HEK293 (cell line): ENCODE data around the gene SLC4A11.

Experiments used
- CTCF ChIA-PET: fragments of 350-600 bp; formaldehyde crosslinking; extraction: SDS; loops from one replicate; lab custom pipeline; 2021; ENCODE audit warnings: antibody characterized with exemption; lab: Yijun Ruan, JAX
- POLR2A ChIA-PET: fragments of 300-600 bp; formaldehyde crosslinking; extraction: SDS; loops from one replicate; lab custom pipeline; 2020; ENCODE audit warnings: antibody characterized with exemption, inconsistent platforms; lab: Yijun Ruan, JAX
- H3K27ac ChIP-seq: fragments of 200-500 bp; sonication (Bioruptor generic); 2 replicates; pipeline ENCODE4 v1.5.1; 2014; ENCODE audit warnings: low read depth, low read length, control low read depth, inconsistent platforms; ENCODE audit errors: extremely low read depth
- H3K36me3 ChIP-seq, 2 experiments: fragments of 200-500 bp in 1 of 2; sonication (Bioruptor generic) in 1 of 2; 1 replicate in 1 of 2; 2 replicates in 1 of 2; pipeline ENCODE4 v1.5.1; 2014 to 2017; ENCODE audit warnings: inconsistent platforms in 2 of 2, low read length in 2 of 2; ENCODE audit not compliant: control insufficient read depth in 2 of 2, insufficient read depth in 1 of 2
- H3K4me1 ChIP-seq: fragments of 200-500 bp; sonication (Bioruptor generic); 2 replicates; pipeline ENCODE4 v1.5.1; 2014; ENCODE audit warnings: mild to moderate bottlenecking, low read length, inconsistent platforms; ENCODE audit not compliant: control insufficient read depth, insufficient read depth
- H3K4me3 ChIP-seq: 2 replicates; pipeline ENCODE4 v1.5.1; 2011; ENCODE audit warnings: low read depth, mild to moderate bottlenecking, control low read depth, low read length, moderate library complexity
- H3K9me3 ChIP-seq: fragments of 200-500 bp; sonication (Bioruptor generic); 2 replicates; pipeline ENCODE4 v1.5.1; 2014; ENCODE audit warnings: low read depth, low read length, inconsistent platforms; ENCODE audit not compliant: control insufficient read depth, insufficient read depth
- EGR2 ChIP-seq: fragments of 450-650 bp; formaldehyde crosslinking; IDR thresholded peaks from 2 replicates; pipeline ENCODE4 v1.5.1; 2016; ENCODE audit warnings: low read depth, missing biosample characterization, missing genetic modification characterization
- HOXA7 ChIP-seq: sonication (generic); formaldehyde crosslinking; IDR thresholded peaks from 2 replicates; pipeline ENCODE4 v1.8.1; 2022; ENCODE audit warnings: missing genetic modification reagents, borderline replicate concordance
- KLF1 ChIP-seq: fragments of 450-650 bp; formaldehyde crosslinking; IDR thresholded peaks from 2 replicates; pipeline ENCODE4 v1.5.1; 2016; ENCODE audit warnings: missing biosample characterization, missing genetic modification characterization
- PRDM1 ChIP-seq: fragments of 450-650 bp; formaldehyde crosslinking; IDR thresholded peaks from 2 replicates; pipeline ENCODE4; 2016; ENCODE audit warnings: missing biosample characterization, missing genetic modification characterization
- SP7 ChIP-seq: fragments of 450-650 bp; formaldehyde crosslinking; IDR thresholded peaks from 2 replicates; pipeline ENCODE4 v1.5.1; 2016; ENCODE audit warnings: missing biosample characterization, missing genetic modification characterization
- TRIM28 ChIP-seq: IDR thresholded peaks from 2 replicates; pipeline ENCODE4 v1.6.1; 2011; ENCODE audit warnings: low read length, control low read depth, borderline replicate concordance
- ZBTB20 ChIP-seq: fragments of 450-650 bp; formaldehyde crosslinking; IDR thresholded peaks from 2 replicates; pipeline ENCODE4 v1.5.1; 2016; ENCODE audit warnings: missing biosample characterization, missing genetic modification characterization
- ZFHX2 ChIP-seq: fragments of 450-650 bp; formaldehyde crosslinking; conservative IDR thresholded peaks from 2 replicates; pipeline ENCODE4 v1.5.1; 2016; ENCODE audit warnings: missing biosample characterization, missing genetic modification characterization
- ZNF146 ChIP-seq: fragments of 450-650 bp; formaldehyde crosslinking; IDR thresholded peaks from 2 replicates; pipeline ENCODE4 v1.5.1; 2016; ENCODE audit warnings: missing biosample characterization, missing genetic modification characterization
- ZNF155 ChIP-seq: fragments of 450-650 bp; formaldehyde crosslinking; IDR thresholded peaks from 2 replicates; pipeline ENCODE4 v1.5.1; 2016; ENCODE audit warnings: missing biosample characterization, missing genetic modification characterization
- ZNF350 ChIP-seq: fragments of 450-650 bp; formaldehyde crosslinking; IDR thresholded peaks from 2 replicates; pipeline ENCODE4 v1.5.0; 2017; ENCODE audit warnings: missing biosample characterization, mild to moderate bottlenecking, missing genetic modification characterization
- ZNF416 ChIP-seq: fragments of 450-650 bp; formaldehyde crosslinking; IDR thresholded peaks from 2 replicates; pipeline ENCODE4 v1.5.1; 2016; ENCODE audit warnings: missing biosample characterization, missing genetic modification characterization
- ZNF426 ChIP-seq: fragments of 450-650 bp; formaldehyde crosslinking; IDR thresholded peaks from 2 replicates; pipeline ENCODE4 v1.5.1; 2017; ENCODE audit warnings: missing biosample characterization, missing genetic modification characterization, mild to moderate bottlenecking, inconsistent platforms, moderate library complexity
- ZNF501 ChIP-seq: fragments of 450-650 bp; formaldehyde crosslinking; IDR thresholded peaks from 2 replicates; pipeline ENCODE4 v1.5.1; 2016; ENCODE audit warnings: missing biosample characterization, missing genetic modification characterization
- ZNF776 ChIP-seq: fragments of 450-650 bp; formaldehyde crosslinking; IDR thresholded peaks from 2 replicates; pipeline ENCODE4 v1.5.0; 2017; ENCODE audit warnings: missing biosample characterization, missing genetic modification characterization, borderline replicate concordance
- ZSCAN16 ChIP-seq: fragments of 450-650 bp; formaldehyde crosslinking; IDR thresholded peaks from 2 replicates; pipeline ENCODE4 v1.5.1; 2016; ENCODE audit warnings: missing biosample characterization, missing genetic modification characterization
- TF ChIP-seq, protein P1 (sequence below): fragments of 450-650 bp; formaldehyde crosslinking; IDR thresholded peaks from 2 replicates; pipeline ENCODE4 v1.5.1; 2016; ENCODE audit warnings: missing biosample characterization, missing genetic modification characterization
- TF ChIP-seq, protein P2 (sequence below): fragments of 450-650 bp; formaldehyde crosslinking; IDR thresholded peaks from 2 replicates; pipeline ENCODE4 v1.5.1; 2016; ENCODE audit warnings: missing biosample characterization, missing genetic modification characterization, borderline replicate concordance
- TF ChIP-seq, protein P3 (sequence below): fragments of 450-650 bp; IDR thresholded peaks from 2 replicates; pipeline ENCODE4 v1.5.1; 2018; ENCODE audit warnings: missing biosample characterization, mild to moderate bottlenecking, missing genetic modification characterization
- TF ChIP-seq, protein P4 (sequence below): fragments of 450-650 bp; formaldehyde crosslinking; IDR thresholded peaks from 2 replicates; pipeline ENCODE4 v1.5.1; 2016; ENCODE audit warnings: missing biosample characterization, missing genetic modification characterization, borderline replicate concordance
- TF ChIP-seq, protein P5 (sequence below): IDR thresholded peaks from 2 replicates; pipeline ENCODE4 v1.6.1; 2011; ENCODE audit warnings: mild to moderate bottlenecking, low read depth, low read length, borderline replicate concordance

The SLC4A11 gene

DNA sequence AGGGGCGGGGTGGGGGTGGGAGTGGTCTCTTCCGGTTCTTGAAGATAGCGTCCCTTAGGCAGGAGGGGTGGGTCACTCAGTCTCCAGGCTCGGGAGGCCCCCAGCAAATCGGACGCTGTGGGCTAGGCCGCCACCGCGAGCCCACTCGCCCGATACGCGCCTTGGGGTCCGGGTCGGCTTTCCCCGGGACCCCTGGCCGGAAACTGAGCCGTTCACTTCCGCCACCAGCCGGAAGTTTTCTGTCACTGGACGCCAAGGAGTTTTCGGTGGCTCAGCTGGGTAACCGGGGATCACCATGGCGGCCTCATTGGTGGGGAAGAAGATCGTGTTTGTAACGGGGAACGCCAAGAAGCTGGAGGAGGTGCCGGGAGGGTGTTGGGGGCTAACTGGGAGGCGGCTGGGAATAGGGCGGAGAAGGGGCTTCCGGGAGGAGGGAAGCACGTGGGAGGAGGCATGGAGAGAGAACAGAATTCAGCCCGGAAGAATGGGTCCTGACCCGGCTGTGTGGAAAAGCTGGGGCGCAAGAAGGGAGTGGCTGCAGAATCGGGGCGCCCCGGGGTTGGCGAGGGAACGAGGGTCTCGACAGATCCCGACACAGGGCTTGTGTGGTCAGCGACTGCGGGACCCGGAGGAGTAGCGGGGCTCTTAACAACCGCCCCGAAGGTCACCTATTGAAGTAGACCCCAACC lies 29.6 kb downstream of the SLC4A11 start, which contains the start of gene ITPA (continued):
- TF ChIP-seq ZNF146 (tag by site-specific recombination) (no peak), ZBTB20 (peak; percentile 47; the same call in 1 of the 2 replicates), ZFHX2 (tag by site-specific recombination) (peak; percentile 68), KLF1 (tag by site-specific recombination) (peak; percentile 64), EGR2 (tag by site-specific recombination) (peak; percentile 74), ZSCAN16 (tag by site-specific recombination) (peak; percentile 13; the same call in 1 of the 2 replicates), HOXA7 (no peak), ZNF501 (peak; percentile 25; the same call in 1 of the 2 replicates)
- TF ChIP-seq, protein P1, sequence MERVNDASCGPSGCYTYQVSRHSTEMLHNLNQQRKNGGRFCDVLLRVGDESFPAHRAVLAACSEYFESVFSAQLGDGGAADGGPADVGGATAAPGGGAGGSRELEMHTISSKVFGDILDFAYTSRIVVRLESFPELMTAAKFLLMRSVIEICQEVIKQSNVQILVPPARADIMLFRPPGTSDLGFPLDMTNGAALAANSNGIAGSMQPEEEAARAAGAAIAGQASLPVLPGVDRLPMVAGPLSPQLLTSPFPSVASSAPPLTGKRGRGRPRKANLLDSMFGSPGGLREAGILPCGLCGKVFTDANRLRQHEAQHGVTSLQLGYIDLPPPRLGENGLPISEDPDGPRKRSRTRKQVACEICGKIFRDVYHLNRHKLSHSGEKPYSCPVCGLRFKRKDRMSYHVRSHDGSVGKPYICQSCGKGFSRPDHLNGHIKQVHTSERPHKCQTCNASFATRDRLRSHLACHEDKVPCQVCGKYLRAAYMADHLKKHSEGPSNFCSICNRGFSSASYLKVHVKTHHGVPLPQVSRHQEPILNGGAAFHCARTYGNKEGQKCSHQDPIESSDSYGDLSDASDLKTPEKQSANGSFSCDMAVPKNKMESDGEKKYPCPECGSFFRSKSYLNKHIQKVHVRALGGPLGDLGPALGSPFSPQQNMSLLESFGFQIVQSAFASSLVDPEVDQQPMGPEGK (tag by site-specific recombination), result peak; percentile 59

DNA sequence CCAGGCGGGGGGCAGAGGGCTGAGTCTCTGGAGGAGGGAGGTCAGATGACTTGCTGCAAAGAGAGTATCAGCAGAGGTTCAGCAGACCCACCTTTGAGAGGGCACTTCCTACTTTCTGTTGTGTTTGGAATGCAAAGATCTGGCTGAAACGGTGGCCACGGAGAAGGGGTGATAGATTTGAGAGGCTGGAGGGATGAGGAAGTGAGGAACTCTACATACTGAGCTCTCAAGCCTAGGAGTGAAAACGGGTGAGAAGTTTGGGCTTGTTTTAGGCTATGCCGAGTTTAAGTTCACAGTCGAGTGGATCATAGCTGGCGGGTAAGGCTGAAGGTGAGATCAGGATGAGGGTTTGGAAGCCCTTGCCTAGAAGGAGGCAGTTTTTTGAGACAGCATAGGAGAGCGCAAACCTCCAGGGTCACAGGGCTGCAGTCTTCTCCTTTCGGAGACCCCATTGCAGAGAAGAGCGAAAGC lies 30.2 kb downstream of the SLC4A11 start:
- Histone ChIP-seq H3K27ac (peak overlapping the region; percentile 61), H3K36me3 (peaks cover 0 to 11% of the 10 kb centered on the region in 2 experiments; a peak in 2 of 3 replicates), H3K4me3 (peak overlapping the region; percentile 69), H3K4me1 (peaks cover 12% of the 10 kb centered on the region), H3K9me3 (no peaks in the 10 kb centered on the region)
- CTCF ChIA-PET, result interaction anchor here (0.8 to 3.1 kb wide), 3 partner anchors 10 to 155 kb away, joined by 3 to 21 read pairs (median 6); no protein-coding TSS in a partner anchor
- POLR2A ChIA-PET, result interaction anchor here (0.6 to 1.5 kb wide), 2 partner anchors 49 to 1113 kb away, joined by 8 to 9 read pairs; partner anchors contain the start of genes FASTKD5 and UBOX5
- TF ChIP-seq, protein P2, sequence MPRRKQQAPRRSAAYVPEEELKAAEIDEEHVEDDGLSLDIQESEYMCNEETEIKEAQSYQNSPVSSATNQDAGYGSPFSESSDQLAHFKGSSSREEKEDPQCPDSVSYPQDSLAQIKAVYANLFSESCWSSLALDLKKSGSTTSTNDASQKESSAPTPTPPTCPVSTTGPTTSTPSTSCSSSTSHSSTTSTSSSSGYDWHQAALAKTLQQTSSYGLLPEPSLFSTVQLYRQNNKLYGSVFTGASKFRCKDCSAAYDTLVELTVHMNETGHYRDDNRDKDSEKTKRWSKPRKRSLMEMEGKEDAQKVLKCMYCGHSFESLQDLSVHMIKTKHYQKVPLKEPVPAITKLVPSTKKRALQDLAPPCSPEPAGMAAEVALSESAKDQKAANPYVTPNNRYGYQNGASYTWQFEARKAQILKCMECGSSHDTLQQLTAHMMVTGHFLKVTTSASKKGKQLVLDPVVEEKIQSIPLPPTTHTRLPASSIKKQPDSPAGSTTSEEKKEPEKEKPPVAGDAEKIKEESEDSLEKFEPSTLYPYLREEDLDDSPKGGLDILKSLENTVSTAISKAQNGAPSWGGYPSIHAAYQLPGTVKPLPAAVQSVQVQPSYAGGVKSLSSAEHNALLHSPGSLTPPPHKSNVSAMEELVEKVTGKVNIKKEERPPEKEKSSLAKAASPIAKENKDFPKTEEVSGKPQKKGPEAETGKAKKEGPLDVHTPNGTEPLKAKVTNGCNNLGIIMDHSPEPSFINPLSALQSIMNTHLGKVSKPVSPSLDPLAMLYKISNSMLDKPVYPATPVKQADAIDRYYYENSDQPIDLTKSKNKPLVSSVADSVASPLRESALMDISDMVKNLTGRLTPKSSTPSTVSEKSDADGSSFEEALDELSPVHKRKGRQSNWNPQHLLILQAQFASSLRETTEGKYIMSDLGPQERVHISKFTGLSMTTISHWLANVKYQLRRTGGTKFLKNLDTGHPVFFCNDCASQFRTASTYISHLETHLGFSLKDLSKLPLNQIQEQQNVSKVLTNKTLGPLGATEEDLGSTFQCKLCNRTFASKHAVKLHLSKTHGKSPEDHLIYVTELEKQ (tag by site-specific recombination), result no peak
- no peak for TF ChIP-seq ZNF155 (tag by site-specific recombination)
- no peak for TF ChIP-seq PRDM1 (tag by site-specific recombination)
- no peak for TF ChIP-seq ZNF776 (tag by site-specific recombination)
- TF ChIP-seq ZNF350 (tag by site-specific recombination), result no peak
- TF ChIP-seq, protein P3, sequence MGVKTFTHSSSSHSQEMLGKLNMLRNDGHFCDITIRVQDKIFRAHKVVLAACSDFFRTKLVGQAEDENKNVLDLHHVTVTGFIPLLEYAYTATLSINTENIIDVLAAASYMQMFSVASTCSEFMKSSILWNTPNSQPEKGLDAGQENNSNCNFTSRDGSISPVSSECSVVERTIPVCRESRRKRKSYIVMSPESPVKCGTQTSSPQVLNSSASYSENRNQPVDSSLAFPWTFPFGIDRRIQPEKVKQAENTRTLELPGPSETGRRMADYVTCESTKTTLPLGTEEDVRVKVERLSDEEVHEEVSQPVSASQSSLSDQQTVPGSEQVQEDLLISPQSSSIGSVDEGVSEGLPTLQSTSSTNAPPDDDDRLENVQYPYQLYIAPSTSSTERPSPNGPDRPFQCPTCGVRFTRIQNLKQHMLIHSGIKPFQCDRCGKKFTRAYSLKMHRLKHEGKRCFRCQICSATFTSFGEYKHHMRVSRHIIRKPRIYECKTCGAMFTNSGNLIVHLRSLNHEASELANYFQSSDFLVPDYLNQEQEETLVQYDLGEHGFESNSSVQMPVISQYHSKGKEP (tag by site-specific recombination), result no peak
- no peak for TF ChIP-seq SP7 (tag by site-specific recombination)
- TF ChIP-seq ZNF426 (tag by site-specific recombination), result no peak
- TF ChIP-seq, protein P4, sequence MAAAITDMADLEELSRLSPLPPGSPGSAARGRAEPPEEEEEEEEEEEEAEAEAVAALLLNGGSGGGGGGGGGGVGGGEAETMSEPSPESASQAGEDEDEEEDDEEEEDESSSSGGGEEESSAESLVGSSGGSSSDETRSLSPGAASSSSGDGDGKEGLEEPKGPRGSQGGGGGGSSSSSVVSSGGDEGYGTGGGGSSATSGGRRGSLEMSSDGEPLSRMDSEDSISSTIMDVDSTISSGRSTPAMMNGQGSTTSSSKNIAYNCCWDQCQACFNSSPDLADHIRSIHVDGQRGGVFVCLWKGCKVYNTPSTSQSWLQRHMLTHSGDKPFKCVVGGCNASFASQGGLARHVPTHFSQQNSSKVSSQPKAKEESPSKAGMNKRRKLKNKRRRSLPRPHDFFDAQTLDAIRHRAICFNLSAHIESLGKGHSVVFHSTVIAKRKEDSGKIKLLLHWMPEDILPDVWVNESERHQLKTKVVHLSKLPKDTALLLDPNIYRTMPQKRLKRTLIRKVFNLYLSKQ (tag by site-specific recombination), result no peak
- TF ChIP-seq, protein P5, sequence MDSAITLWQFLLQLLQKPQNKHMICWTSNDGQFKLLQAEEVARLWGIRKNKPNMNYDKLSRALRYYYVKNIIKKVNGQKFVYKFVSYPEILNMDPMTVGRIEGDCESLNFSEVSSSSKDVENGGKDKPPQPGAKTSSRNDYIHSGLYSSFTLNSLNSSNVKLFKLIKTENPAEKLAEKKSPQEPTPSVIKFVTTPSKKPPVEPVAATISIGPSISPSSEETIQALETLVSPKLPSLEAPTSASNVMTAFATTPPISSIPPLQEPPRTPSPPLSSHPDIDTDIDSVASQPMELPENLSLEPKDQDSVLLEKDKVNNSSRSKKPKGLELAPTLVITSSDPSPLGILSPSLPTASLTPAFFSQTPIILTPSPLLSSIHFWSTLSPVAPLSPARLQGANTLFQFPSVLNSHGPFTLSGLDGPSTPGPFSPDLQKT, result no peak
- TF ChIP-seq TRIM28, result no peak
- TF ChIP-seq ZNF416, result no peak
- TF ChIP-seq, all 188 proteins: peak for 0
